Measurements from ENCODE around the gene NUMB. TPM values are rescaled to one million over a fixed set of nuclear protein-coding genes. Genes with fewer than 3 reads are reported as not detected.

NUMB gene
- total and polyA plus RNA-seq, 2 of the 13 experiments (the other 11 are each of a cell fraction or from before 2014, with no cell fraction given) = 20.3 to 71.1 TPM

DNA sequence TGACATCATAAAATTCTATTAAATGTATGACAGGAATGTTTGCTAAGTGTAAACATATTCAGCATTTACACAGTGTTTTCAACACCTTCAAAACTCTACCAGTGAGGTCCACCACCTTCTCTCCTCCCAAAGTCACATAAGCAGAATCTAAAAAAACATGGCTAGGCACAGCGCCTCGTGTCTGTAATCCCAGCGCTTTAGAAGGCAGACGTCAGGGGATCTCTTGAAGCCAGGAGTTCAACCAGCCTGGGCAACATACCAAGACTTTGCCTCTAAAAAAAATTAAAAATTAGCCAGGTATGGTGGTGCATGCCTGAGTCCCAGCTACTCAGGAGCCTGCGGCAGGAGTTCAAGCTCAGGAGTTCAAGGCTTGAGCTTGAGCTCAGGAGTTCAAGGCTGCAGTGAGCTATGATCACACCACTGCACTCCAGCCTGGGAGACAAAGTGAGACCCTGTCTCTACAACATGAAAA lies 30.0 kb downstream of the NUMB start (continued):
- TF ChIP-seq, protein P1, sequence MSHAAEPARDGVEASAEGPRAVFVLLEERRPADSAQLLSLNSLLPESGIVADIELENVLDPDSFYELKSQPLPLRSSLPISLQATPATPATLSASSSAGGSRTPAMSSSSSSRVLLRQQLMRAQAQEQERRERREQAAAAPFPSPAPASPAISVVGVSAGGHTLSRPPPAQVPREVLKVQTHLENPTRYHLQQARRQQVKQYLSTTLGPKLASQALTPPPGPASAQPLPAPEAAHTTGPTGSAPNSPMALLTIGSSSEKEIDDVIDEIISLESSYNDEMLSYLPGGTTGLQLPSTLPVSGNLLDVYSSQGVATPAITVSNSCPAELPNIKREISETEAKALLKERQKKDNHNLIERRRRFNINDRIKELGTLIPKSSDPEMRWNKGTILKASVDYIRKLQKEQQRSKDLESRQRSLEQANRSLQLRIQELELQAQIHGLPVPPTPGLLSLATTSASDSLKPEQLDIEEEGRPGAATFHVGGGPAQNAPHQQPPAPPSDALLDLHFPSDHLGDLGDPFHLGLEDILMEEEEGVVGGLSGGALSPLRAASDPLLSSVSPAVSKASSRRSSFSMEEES (CRISPR knock-in tag; IDR thresholded peaks at IDR 0.05) = 0 out of 2 replicates have a peak, but pooled peaks have one; percentile 39
- TF ChIP-seq TOE1 (CRISPR knock-in tag; IDR thresholded peaks at IDR 0.05) = no peak
- no peak for TF ChIP-seq ZNF30 (CRISPR knock-in tag; IDR thresholded peaks at IDR 0.05)
- TF ChIP-seq ARID2 (CRISPR knock-in tag; IDR thresholded peaks at IDR 0.05; ENCODE audit: borderline replicate concordance) = no peak
- no peak for TF ChIP-seq ZKSCAN1 (IDR thresholded peaks at IDR 0.05; ENCODE audit: low read length)
- no peak for TF ChIP-seq SRSF4 (IDR thresholded peaks at IDR 0.05; ENCODE audit: low read depth, low read length, poor library complexity, severe bottlenecking)
- TF ChIP-seq ZNF558 (CRISPR knock-in tag; IDR thresholded peaks at IDR 0.05; ENCODE audit: borderline replicate concordance) = no peak
- TF ChIP-seq U2AF2 (IDR thresholded peaks at IDR 0.05; ENCODE audit: low read depth, low read length) = no peak
- no peak for TF ChIP-seq FOXA1 (IDR thresholded peaks at IDR 0.05)
- TF ChIP-seq FOXA1 (CRISPR knock-in tag; IDR thresholded peaks at IDR 0.05) = no peak
- TF ChIP-seq, protein P2, sequence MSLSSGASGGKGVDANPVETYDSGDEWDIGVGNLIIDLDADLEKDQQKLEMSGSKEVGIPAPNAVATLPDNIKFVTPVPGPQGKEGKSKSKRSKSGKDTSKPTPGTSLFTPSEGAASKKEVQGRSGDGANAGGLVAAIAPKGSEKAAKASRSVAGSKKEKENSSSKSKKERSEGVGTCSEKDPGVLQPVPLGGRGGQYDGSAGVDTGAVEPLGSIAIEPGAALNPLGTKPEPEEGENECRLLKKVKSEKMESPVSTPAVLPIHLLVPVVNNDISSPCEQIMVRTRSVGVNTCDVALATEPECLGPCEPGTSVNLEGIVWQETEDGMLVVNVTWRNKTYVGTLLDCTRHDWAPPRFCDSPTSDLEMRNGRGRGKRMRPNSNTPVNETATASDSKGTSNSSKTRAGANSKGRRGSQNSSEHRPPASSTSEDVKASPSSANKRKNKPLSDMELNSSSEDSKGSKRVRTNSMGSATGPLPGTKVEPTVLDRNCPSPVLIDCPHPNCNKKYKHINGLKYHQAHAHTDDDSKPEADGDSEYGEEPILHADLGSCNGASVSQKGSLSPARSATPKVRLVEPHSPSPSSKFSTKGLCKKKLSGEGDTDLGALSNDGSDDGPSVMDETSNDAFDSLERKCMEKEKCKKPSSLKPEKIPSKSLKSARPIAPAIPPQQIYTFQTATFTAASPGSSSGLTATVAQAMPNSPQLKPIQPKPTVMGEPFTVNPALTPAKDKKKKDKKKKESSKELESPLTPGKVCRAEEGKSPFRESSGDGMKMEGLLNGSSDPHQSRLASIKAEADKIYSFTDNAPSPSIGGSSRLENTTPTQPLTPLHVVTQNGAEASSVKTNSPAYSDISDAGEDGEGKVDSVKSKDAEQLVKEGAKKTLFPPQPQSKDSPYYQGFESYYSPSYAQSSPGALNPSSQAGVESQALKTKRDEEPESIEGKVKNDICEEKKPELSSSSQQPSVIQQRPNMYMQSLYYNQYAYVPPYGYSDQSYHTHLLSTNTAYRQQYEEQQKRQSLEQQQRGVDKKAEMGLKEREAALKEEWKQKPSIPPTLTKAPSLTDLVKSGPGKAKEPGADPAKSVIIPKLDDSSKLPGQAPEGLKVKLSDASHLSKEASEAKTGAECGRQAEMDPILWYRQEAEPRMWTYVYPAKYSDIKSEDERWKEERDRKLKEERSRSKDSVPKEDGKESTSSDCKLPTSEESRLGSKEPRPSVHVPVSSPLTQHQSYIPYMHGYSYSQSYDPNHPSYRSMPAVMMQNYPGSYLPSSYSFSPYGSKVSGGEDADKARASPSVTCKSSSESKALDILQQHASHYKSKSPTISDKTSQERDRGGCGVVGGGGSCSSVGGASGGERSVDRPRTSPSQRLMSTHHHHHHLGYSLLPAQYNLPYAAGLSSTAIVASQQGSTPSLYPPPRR (CRISPR knock-in tag; IDR thresholded peaks at IDR 0.05; ENCODE audit: borderline replicate concordance) = peak; percentile 22; the same call in 1 of the 2 replicates
- TF ChIP-seq FOSL2 (CRISPR knock-in tag; IDR thresholded peaks at IDR 0.05) = 0 out of 2 replicates have a peak, but pooled peaks have one; percentile 9
- no peak for TF ChIP-seq NFKBIZ (CRISPR knock-in tag; IDR thresholded peaks at IDR 0.05)
- TF ChIP-seq ZNF644 (CRISPR knock-in tag; IDR thresholded peaks at IDR 0.05; ENCODE audit: low read depth) = no peak
- TF ChIP-seq, protein P3, sequence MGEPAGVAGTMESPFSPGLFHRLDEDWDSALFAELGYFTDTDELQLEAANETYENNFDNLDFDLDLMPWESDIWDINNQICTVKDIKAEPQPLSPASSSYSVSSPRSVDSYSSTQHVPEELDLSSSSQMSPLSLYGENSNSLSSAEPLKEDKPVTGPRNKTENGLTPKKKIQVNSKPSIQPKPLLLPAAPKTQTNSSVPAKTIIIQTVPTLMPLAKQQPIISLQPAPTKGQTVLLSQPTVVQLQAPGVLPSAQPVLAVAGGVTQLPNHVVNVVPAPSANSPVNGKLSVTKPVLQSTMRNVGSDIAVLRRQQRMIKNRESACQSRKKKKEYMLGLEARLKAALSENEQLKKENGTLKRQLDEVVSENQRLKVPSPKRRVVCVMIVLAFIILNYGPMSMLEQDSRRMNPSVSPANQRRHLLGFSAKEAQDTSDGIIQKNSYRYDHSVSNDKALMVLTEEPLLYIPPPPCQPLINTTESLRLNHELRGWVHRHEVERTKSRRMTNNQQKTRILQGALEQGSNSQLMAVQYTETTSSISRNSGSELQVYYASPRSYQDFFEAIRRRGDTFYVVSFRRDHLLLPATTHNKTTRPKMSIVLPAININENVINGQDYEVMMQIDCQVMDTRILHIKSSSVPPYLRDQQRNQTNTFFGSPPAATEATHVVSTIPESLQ (CRISPR knock-in tag; conservative IDR thresholded peaks at IDR 0.05) = no peak
- TF ChIP-seq, protein P4, sequence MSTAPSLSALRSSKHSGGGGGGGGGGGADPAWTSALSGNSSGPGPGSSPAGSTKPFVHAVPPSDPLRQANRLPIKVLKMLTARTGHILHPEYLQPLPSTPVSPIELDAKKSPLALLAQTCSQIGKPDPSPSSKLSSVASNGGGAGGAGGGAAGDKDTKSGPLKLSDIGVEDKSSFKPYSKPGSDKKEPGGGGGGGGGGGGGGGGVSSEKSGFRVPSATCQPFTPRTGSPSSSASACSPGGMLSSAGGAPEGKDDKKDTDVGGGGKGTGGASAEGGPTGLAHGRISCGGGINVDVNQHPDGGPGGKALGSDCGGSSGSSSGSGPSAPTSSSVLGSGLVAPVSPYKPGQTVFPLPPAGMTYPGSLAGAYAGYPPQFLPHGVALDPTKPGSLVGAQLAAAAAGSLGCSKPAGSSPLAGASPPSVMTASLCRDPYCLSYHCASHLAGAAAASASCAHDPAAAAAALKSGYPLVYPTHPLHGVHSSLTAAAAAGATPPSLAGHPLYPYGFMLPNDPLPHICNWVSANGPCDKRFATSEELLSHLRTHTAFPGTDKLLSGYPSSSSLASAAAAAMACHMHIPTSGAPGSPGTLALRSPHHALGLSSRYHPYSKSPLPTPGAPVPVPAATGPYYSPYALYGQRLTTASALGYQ (CRISPR knock-in tag; IDR thresholded peaks at IDR 0.05) = no peak
- no peak for TF ChIP-seq ZNF768 (CRISPR knock-in tag; IDR thresholded peaks at IDR 0.05)
- peak; percentile 75 for TF ChIP-seq MED1 (CRISPR knock-in tag; IDR thresholded peaks at IDR 0.05)
